Progenitor cell of endocrine pancreas (in vitro differentiated cells): ENCODE results near the gene ACVRL1. TPM values are rescaled to one million over a fixed set of nuclear protein-coding genes. Genes with fewer than 3 reads are reported as not detected.
A peak's percentile ranks its signal among the peaks of the same experiment; 100 is the strongest.

Source experiments
- DNase-seq: peaks from one replicate; pipeline ENCODE4 v3.0.0; 2021; ENCODE audit warnings: low spot score; ENCODE audit not compliant: unreplicated experiment
- H3K27ac Mint-ChIP-seq: 2 replicates; pipeline ENCODE4 v1.8.0; 2021; ENCODE audit warnings: mild to moderate bottlenecking, moderate library complexity, mixed read lengths
- H3K27me3 Mint-ChIP-seq: 2 replicates; pipeline ENCODE4 v1.8.0; 2021; ENCODE audit warnings: mixed read lengths
- H3K36me3 Mint-ChIP-seq: 2 replicates; pipeline ENCODE4 v1.8.0; 2022; ENCODE audit warnings: mixed read lengths; ENCODE audit not compliant: insufficient read depth
- H3K4me1 Mint-ChIP-seq: 2 replicates; pipeline ENCODE4 v1.8.0; 2021; ENCODE audit warnings: low read depth, mixed read lengths
- H3K4me3 Mint-ChIP-seq: 2 replicates; pipeline ENCODE4 v1.8.0; 2021; ENCODE audit warnings: low read depth, mild to moderate bottlenecking, moderate library complexity, mixed read lengths
- H3K9me3 Mint-ChIP-seq: 2 replicates; pipeline ENCODE4 v1.8.0; 2021; ENCODE audit warnings: low read depth, mixed read lengths
- total RNA-seq: library from RNA; stranded (reverse); gene quantifications from 2 replicates; pipeline ENCODE4 v1.2.1, GENCODE V29; 2021
- TF ChIP-seq, protein P1 (sequence below): fragments of 200-600 bp; sonication (generic); IDR thresholded peaks from one replicate; pipeline ENCODE4 v1.5.0; 2021; ENCODE audit warnings: antibody characterized with exemption, mild to moderate bottlenecking; ENCODE audit not compliant: unreplicated experiment

Gene ACVRL1
- total RNA-seq, 1 donor from 2014 or later: not detected

DNA sequence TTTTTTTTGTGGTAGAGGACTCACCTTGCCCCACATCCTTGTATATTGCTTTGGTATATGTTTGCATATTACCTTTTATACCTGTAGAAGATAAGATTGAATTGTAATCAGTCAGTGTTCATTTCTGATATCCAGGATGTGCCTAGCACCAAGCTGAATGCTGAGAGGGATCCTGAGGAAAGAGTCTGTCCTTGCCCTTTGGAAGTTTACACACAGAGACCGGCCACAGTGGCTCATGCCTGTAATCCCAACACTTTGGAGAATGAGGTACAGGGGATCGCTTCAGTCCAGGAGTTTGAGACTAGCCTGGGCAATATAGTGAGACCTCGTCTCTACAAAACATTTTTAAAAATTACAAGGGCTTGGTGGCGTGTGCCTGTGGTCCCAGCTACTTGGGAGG is 52.6 kb downstream of the ACVRL1 start:
- H3K4me3 Mint-ChIP-seq: no peak overlapping the region
- H3K36me3 Mint-ChIP-seq: peaks cover 32% of the 10 kb centered on the region

DNA sequence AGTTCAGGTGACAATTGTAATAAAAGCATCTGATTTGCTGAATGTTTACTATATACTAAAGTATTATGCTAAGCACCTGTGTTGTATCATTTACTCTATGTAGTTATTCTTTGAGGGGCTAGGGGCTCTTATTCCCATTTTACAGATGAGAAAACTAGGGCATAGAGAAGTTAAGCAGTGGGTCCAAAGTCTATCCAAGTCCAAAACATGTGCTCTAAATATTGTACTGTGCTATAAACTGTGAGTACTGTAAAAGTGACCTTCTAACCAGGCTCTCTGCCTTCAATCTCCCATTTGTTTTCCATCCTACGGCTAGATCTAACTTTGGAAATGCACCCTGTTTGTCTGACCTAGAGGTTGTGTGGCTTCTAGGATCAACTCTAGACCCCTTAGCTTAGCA is 53.2 kb downstream of the ACVRL1 start:
- Mint-ChIP-seq H3K9me3 (peaks cover 12% of the 10 kb centered on the region), H3K4me1 (peaks cover 52% of the 10 kb centered on the region), H3K4me3 (peak overlapping the region; percentile 10), H3K36me3 (peaks cover 37% of the 10 kb centered on the region), H3K27ac (peak overlapping the region; percentile 90), H3K27me3 (no peaks in the 10 kb centered on the region)
- DNase-seq: no peak
- TF ChIP-seq, protein P1, sequence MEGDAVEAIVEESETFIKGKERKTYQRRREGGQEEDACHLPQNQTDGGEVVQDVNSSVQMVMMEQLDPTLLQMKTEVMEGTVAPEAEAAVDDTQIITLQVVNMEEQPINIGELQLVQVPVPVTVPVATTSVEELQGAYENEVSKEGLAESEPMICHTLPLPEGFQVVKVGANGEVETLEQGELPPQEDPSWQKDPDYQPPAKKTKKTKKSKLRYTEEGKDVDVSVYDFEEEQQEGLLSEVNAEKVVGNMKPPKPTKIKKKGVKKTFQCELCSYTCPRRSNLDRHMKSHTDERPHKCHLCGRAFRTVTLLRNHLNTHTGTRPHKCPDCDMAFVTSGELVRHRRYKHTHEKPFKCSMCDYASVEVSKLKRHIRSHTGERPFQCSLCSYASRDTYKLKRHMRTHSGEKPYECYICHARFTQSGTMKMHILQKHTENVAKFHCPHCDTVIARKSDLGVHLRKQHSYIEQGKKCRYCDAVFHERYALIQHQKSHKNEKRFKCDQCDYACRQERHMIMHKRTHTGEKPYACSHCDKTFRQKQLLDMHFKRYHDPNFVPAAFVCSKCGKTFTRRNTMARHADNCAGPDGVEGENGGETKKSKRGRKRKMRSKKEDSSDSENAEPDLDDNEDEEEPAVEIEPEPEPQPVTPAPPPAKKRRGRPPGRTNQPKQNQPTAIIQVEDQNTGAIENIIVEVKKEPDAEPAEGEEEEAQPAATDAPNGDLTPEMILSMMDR: no peak

More for the DNA sequence above, 52.6 kb downstream of the ACVRL1 start:
- Mint-ChIP-seq H3K4me1 (peaks cover 58% of the 10 kb centered on the region), H3K27me3 (no peaks in the 10 kb centered on the region), H3K9me3 (peaks cover 6% of the 10 kb centered on the region), H3K27ac (peak overlapping the region; percentile 81)
- TF ChIP-seq, protein P1: no peak
- DNase-seq: no peak

GRCh38 chr12:51960890-51961289 is 53.6 kb downstream of the ACVRL1 start:
- H3K4me3 Mint-ChIP-seq: peak overlapping the region; percentile 10
- TF ChIP-seq, protein P1: no peak
- H3K27me3 Mint-ChIP-seq: no peaks in the 10 kb centered on the region
- H3K36me3 Mint-ChIP-seq: peaks cover 41% of the 10 kb centered on the region
- peak overlapping the region; percentile 90 for H3K27ac Mint-ChIP-seq
- no peak for DNase-seq
- H3K9me3 Mint-ChIP-seq: peaks cover 16% of the 10 kb centered on the region
- peaks cover 48% of the 10 kb centered on the region for H3K4me1 Mint-ChIP-seq

- H3K36me3 Mint-ChIP-seq: peaks cover 44% of the 10 kb centered on the region
Measured at GRCh38 chr12:51961834-51962233, 54.5 kb downstream of the ACVRL1 start.

DNA sequence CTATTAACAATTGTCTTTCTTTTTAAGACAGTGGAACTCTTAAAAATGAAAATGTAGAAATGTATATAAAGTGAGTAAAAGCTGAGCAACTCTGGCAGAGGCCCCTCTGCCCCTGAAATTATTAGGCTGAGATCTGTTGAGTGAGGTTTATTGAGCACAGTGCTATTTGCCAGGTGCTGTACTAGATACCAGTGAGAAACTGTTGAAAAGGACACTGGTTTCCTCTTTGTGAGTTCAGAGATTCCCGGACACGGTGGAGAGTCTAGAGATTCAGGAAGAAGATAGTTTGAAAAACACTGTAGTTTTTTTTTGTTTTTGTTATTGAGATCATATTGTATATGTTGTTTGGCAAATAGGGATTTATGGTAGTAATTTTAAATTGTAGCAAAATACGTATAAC is 55.4 kb downstream of the ACVRL1 start:
- no peaks in the 10 kb centered on the region for H3K27me3 Mint-ChIP-seq
- H3K27ac Mint-ChIP-seq: peak overlapping the region; percentile 90
- peak overlapping the region; percentile 20 for H3K4me3 Mint-ChIP-seq

More at GRCh38 chr12:51961834-51962233, 54.5 kb downstream of the ACVRL1 start:
- peak overlapping the region; percentile 12 for H3K4me3 Mint-ChIP-seq
- H3K27ac Mint-ChIP-seq: peak overlapping the region; percentile 90
- H3K27me3 Mint-ChIP-seq: no peaks in the 10 kb centered on the region
- H3K4me1 Mint-ChIP-seq: peaks cover 45% of the 10 kb centered on the region
- no peak for DNase-seq
- TF ChIP-seq, protein P1: no peak
- peaks cover 18% of the 10 kb centered on the region for H3K9me3 Mint-ChIP-seq

More for the DNA sequence above, 55.4 kb downstream of the ACVRL1 start:
- peaks cover 43% of the 10 kb centered on the region for H3K4me1 Mint-ChIP-seq
- H3K36me3 Mint-ChIP-seq: peaks cover 43% of the 10 kb centered on the region
- TF ChIP-seq, protein P1: no peak
- H3K9me3 Mint-ChIP-seq: peaks cover 18% of the 10 kb centered on the region
- DNase-seq: no peak
